Epithelial cell of prostate (primary cell): ENCODE results near the gene TEPSIN.

Experiments
- DNase-seq: peaks from one replicate; pipeline ENCODE4 v3.0.0-alpha.2; 2011; ENCODE audit warnings: low read depth, low spot score
- H3K27ac ChIP-seq: fragments of 450-650 bp; 2 replicates; pipeline ENCODE4 v1.5.1; 2017; ENCODE audit warnings: mild to moderate bottlenecking

TEPSIN gene

GRCh38 chr17:81251709-81252301 lies 12.9 kb upstream of the TEPSIN start:
- H3K27ac ChIP-seq: no peak overlapping the region
- DNase-seq: no peak

- H3K27ac ChIP-seq: no peak overlapping the region
- no peak for DNase-seq
Observed at GRCh38 chr17:81251094-81251708, 12.3 kb upstream of the TEPSIN start.

GRCh38 chr17:81250286-81251093 lies 11.6 kb upstream of the TEPSIN start:
- no peak overlapping the region for H3K27ac ChIP-seq

GRCh38 chr17:81249223-81250040 lies 10.6 kb upstream of the TEPSIN start:
- DNase-seq: peak; percentile 12
- no peak overlapping the region for H3K27ac ChIP-seq

More at GRCh38 chr17:81250286-81251093, 11.6 kb upstream of the TEPSIN start:
- DNase-seq: no peak

- no peak overlapping the region for H3K27ac ChIP-seq
- DNase-seq: no peak
Observed at GRCh38 chr17:81248649-81249048, 9.8 kb upstream of the TEPSIN start.

- H3K27ac ChIP-seq: no peak overlapping the region
- no peak for DNase-seq
Observed at GRCh38 chr17:81247339-81247990, 8.6 kb upstream of the TEPSIN start.

GRCh38 chr17:81246679-81247338 lies 8.0 kb upstream of the TEPSIN start:
- no peak for DNase-seq
- no peak overlapping the region for H3K27ac ChIP-seq

- no peak for DNase-seq
- H3K27ac ChIP-seq: no peak overlapping the region
Observed at GRCh38 chr17:81246343-81246670, 7.5 kb upstream of the TEPSIN start.

GRCh38 chr17:81245665-81246342 lies 6.9 kb upstream of the TEPSIN start:
- no peak overlapping the region for H3K27ac ChIP-seq
- DNase-seq: no peak

GRCh38 chr17:81245024-81245664 lies 6.3 kb upstream of the TEPSIN start:
- no peak for DNase-seq

GRCh38 chr17:81244358-81245023 lies 5.6 kb upstream of the TEPSIN start:
- no peak for DNase-seq

More at GRCh38 chr17:81245024-81245664, 6.3 kb upstream of the TEPSIN start:
- H3K27ac ChIP-seq: no peak overlapping the region

GRCh38 chr17:81243333-81243664 lies 4.4 kb upstream of the TEPSIN start:
- no peak for DNase-seq

More at GRCh38 chr17:81244358-81245023, 5.6 kb upstream of the TEPSIN start:
- H3K27ac ChIP-seq: no peak overlapping the region

GRCh38 chr17:81242421-81243332 lies 3.8 kb upstream of the TEPSIN start:
- DNase-seq: no peak
- no peak overlapping the region for H3K27ac ChIP-seq

More at GRCh38 chr17:81243333-81243664, 4.4 kb upstream of the TEPSIN start:
- H3K27ac ChIP-seq: no peak overlapping the region

- DNase-seq: no peak
Observed at GRCh38 chr17:81241648-81242420, 3.0 kb upstream of the TEPSIN start.

GRCh38 chr17:81241203-81241602 lies 2.3 kb upstream of the TEPSIN start:
- no peak overlapping the region for H3K27ac ChIP-seq
- DNase-seq: no peak

More at GRCh38 chr17:81241648-81242420, 3.0 kb upstream of the TEPSIN start:
- H3K27ac ChIP-seq: no peak overlapping the region

GRCh38 chr17:81240761-81241160 lies 1.9 kb upstream of the TEPSIN start:
- no peak for DNase-seq
- no peak overlapping the region for H3K27ac ChIP-seq
